Activated B cell treated with CpG ODN at 0.5 μM for 24 hours (primary cell): ENCODE data around the gene APOBR. TPM values are rescaled to one million over a fixed set of nuclear protein-coding genes. Genes with fewer than 3 reads are reported as not detected.
"Not testable (repeated sequence)": the region's sequence is repeated elsewhere in the genome, so short reads cannot be mapped to it uniquely, and the experiment has no call there.

Experiments used
- ATAC-seq: fragments of 200-7000 bp; cut with Tn5 transposase; one replicate; pipeline ENCODE4 v1.10.0; 2021; ENCODE audit warnings: low read depth, mild to moderate bottlenecking, moderate library complexity
- CTCF ChIA-PET: fragments of 350-600 bp; sonication (Branson Sonifier 250); formaldehyde crosslinking; loops from one replicate; lab custom pipeline; 2021; ENCODE audit warnings: antibody characterized with exemption; lab: Charles Lee
- POLR2A ChIA-PET: fragments of 350-600 bp; sonication (Branson Sonifier 250); formaldehyde crosslinking; loops from one replicate; lab custom pipeline; 2021; ENCODE audit warnings: antibody characterized with exemption; lab: Charles Lee
- DNase-seq: peaks from one replicate; pipeline ENCODE4 v3.0.0; 2022
- H3K27ac Mint-ChIP-seq: one replicate; pipeline ENCODE4 v1.8.0; 2020; ENCODE audit warnings: mixed read lengths
- H3K27me3 Mint-ChIP-seq: one replicate; pipeline ENCODE4 v1.8.0; 2021; ENCODE audit warnings: mixed read lengths
- H3K36me3 Mint-ChIP-seq: one replicate; pipeline ENCODE4 v1.8.0; 2021; ENCODE audit warnings: low read depth, mixed read lengths
- H3K4me1 Mint-ChIP-seq: one replicate; pipeline ENCODE4 v1.8.0; 2021; ENCODE audit warnings: mixed read lengths
- H3K4me3 Mint-ChIP-seq: one replicate; pipeline ENCODE4 v1.8.0; 2020; ENCODE audit warnings: mild to moderate bottlenecking, mixed read lengths
- H3K9me3 Mint-ChIP-seq: one replicate; pipeline ENCODE4 v1.8.0; 2020; ENCODE audit warnings: mixed read lengths
- intact Hi-C: fragments of 100-400 bp; cut with micrococcal nuclease; formaldehyde crosslinking; loops from one replicate; pipeline ENCODE4 v1.15.1; 2024
- total RNA-seq: library from RNA; stranded (reverse); gene quantifications from 2 replicates; pipeline ENCODE4 v1.2.3, GENCODE V29; 2022
- TF ChIP-seq, protein P1 (sequence below): fragments of 200-600 bp; IDR thresholded peaks from one replicate; pipeline ENCODE4 v1.8.0; 2022; ENCODE audit warnings: antibody characterized with exemption, mild to moderate bottlenecking

APOBR gene
- total RNA-seq, 1 donor from 2014 or later: 2.9 TPM

DNA sequence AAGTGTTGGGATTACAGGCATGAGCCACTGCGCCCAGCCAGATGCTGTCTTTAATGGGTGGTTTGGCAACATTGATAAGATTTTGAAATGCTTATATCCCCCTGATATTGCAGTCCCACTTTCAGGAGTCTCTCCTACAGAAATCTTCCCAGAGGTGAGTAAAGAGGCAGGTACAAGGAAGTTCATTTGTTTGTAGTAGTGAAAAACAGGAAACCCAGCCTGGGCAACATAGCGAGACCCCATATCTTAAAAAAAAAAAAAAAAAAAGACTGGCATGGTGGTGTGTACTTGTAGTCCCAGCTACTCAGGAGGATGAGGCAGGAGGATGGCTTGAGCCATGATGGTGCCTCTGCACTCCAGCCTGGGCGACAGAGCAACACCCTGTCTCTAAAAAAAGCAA is 50.6 kb downstream of the APOBR start:
- no peak overlapping the region for H3K27ac Mint-ChIP-seq

DNA sequence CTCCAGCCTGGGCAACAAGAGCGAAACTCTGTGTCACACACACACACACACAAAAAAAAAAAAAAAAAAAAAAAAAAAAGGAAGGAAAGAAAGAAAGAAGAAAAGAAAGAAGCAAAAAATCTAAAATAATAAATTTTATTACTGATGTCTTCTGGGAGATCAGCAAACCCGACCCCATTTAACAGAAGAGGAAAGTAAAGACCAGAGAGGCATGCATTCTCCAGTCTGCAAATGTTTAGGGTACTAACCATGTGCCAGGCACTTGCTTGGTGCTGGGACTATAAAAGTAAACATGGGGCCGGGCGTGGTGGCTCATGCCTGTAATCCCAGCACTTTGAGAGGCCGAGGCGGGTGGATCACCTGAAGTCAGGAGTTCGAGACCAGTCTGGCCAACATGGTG is 51.5 kb downstream of the APOBR start:
- intact Hi-C loops, H3K9me3 Mint-ChIP-seq, H3K27ac Mint-ChIP-seq, CTCF ChIA-PET, POLR2A ChIA-PET, DNase-seq, H3K4me3 Mint-ChIP-seq, H3K4me1 Mint-ChIP-seq, ATAC-seq, H3K36me3 Mint-ChIP-seq: not testable (repeated sequence)
- peaks cover 25% of the 10 kb centered on the region for H3K27me3 Mint-ChIP-seq

More for the DNA sequence above, 50.6 kb downstream of the APOBR start:
- peaks cover 8% of the 10 kb centered on the region for H3K4me1 Mint-ChIP-seq
- H3K27me3 Mint-ChIP-seq: peaks cover 25% of the 10 kb centered on the region
- H3K36me3 Mint-ChIP-seq: no peaks in the 10 kb centered on the region
- ATAC-seq: no peak
- TF ChIP-seq, protein P1, sequence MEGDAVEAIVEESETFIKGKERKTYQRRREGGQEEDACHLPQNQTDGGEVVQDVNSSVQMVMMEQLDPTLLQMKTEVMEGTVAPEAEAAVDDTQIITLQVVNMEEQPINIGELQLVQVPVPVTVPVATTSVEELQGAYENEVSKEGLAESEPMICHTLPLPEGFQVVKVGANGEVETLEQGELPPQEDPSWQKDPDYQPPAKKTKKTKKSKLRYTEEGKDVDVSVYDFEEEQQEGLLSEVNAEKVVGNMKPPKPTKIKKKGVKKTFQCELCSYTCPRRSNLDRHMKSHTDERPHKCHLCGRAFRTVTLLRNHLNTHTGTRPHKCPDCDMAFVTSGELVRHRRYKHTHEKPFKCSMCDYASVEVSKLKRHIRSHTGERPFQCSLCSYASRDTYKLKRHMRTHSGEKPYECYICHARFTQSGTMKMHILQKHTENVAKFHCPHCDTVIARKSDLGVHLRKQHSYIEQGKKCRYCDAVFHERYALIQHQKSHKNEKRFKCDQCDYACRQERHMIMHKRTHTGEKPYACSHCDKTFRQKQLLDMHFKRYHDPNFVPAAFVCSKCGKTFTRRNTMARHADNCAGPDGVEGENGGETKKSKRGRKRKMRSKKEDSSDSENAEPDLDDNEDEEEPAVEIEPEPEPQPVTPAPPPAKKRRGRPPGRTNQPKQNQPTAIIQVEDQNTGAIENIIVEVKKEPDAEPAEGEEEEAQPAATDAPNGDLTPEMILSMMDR: no peak
- intact Hi-C loops: no loop called here
- POLR2A ChIA-PET: interaction anchor here (0.7 kb wide), 1 partner anchor 418 kb away, joined by 4 read pairs; no protein-coding TSS in a partner anchor
- no peak overlapping the region for H3K4me3 Mint-ChIP-seq
- H3K9me3 Mint-ChIP-seq: no peaks in the 10 kb centered on the region
- CTCF ChIA-PET: no interaction called here
- no peak for DNase-seq

DNA sequence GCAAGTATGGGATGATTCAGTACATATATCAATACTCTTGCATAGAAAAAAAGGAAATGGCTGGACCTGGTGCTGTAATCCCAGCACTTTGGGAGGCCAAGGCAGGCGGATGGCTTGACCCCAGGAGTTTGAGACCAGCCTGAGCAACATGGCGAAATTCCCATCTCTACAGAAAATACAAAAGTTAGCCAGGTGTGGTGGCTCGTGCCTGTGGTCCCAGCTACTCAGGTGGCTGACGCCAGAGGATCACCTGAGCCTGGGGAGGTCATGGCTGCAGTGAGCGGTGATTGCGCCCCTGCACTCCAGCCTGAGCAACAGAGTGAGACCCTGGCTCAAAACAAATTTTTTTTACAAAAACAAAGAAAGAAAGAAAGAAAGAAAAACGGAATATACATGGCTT is 52.2 kb downstream of the APOBR start:
- intact Hi-C loops: no loop called here
- Mint-ChIP-seq H3K9me3 (no peaks in the 10 kb centered on the region), H3K27me3 (peaks cover 24% of the 10 kb centered on the region), H3K27ac (no peak overlapping the region), H3K4me3 (no peak overlapping the region), H3K4me1 (peaks cover 8% of the 10 kb centered on the region), H3K36me3 (no peaks in the 10 kb centered on the region)
- ChIA-PET CTCF (no interaction called here), POLR2A (no interaction called here)
- no peak for ATAC-seq
- no peak for DNase-seq
- TF ChIP-seq, protein P1: no peak

DNA sequence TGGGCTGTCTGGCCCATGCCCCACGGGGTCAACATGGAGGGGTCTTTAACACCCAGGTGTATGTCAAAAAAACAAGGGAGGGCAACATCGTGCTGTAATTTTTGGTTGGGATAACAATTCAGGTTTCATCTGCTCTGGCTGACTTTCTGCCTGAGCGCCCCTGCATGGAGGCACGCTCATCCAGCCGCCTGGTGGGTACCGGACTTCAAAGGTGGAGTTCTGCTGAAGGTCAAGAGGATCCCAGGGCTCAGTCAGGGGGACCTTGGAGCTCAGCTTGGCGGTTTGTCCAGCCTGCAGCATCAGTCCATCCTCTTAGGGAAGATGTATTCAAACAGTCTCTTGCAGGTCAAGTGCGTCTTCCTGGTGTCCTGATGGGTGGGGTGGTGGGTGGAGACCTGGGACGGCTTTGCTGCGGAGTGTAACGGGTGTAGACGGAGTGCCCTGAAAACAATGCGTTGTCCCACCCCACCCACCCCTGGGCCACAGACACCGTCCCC is 53.9 kb downstream of the APOBR start:
- DNase-seq (no peak), ATAC-seq (no peak)
- no peaks in the 10 kb centered on the region for H3K36me3 Mint-ChIP-seq
- TF ChIP-seq, protein P1: no peak
- H3K27me3 Mint-ChIP-seq: peaks cover 18% of the 10 kb centered on the region
- H3K4me1 Mint-ChIP-seq: peaks cover 3% of the 10 kb centered on the region
- intact Hi-C loops: no loop called here
- no peaks in the 10 kb centered on the region for H3K9me3 Mint-ChIP-seq
- no peak overlapping the region for H3K4me3 Mint-ChIP-seq
- POLR2A ChIA-PET: no interaction called here
- H3K27ac Mint-ChIP-seq: no peak overlapping the region
- CTCF ChIA-PET: interaction anchor here (0.6 kb wide), 1 partner anchor 399 kb away, joined by 3 read pairs; no protein-coding TSS in a partner anchor

Other genes with a start within 250 kb of the APOBR start
- gene SBK1, start 202.1 kb upstream of the APOBR start, total RNA-seq: 0.39 and 0.58 TPM in 2 replicates
- gene NPIPB6, start 131.1 kb upstream of the APOBR start, total RNA-seq: 2.1 and 6.8 TPM in 2 replicates
- 98.8 and 99.8 TPM in 2 replicates for gene EIF3CL, start 90.8 kb upstream of the APOBR start, total RNA-seq
- gene NPIPB7, start 22.3 kb upstream of the APOBR start, total RNA-seq: 0.34 TPM in 1 of 2 replicates, not detected in the other
- gene CLN3, start 2.6 kb upstream of the APOBR start, total RNA-seq: 27.9 and 32.0 TPM in 2 replicates
- gene IL27, start 12.2 kb downstream of the APOBR start, total RNA-seq: not detected in 2 replicates
- gene NUPR1, start 44.3 kb downstream of the APOBR start, total RNA-seq: not detected in 2 replicates
- gene SGF29, start 59.3 kb downstream of the APOBR start, total RNA-seq: 34.1 and 40.3 TPM in 2 replicates
- 0.24 TPM in 1 of 2 replicates, not detected in the other for gene SULT1A2, start 102.4 kb downstream of the APOBR start, total RNA-seq
- gene SULT1A1, start 115.4 kb downstream of the APOBR start, total RNA-seq: 2.1 and 3.3 TPM in 2 replicates
- gene NPIPB8, start 143.4 kb downstream of the APOBR start, total RNA-seq: 0.11 TPM in 1 of 2 replicates, not detected in the other
- gene EIF3C, start 216.8 kb downstream of the APOBR start, total RNA-seq: 673 and 689 TPM in 2 replicates